GM08714 (cell line): ENCODE results near the gene ZNF532.

Experiments used
- H3K4me3 ChIP-seq: fragments of 200-500 bp; sonication (Bioruptor generic); 2 replicates; pipeline ENCODE4 v1.5.1; 2014; ENCODE audit warnings: mild to moderate bottlenecking, low read length, inconsistent platforms
- ZNF274 ChIP-seq: IDR thresholded peaks from 2 replicates; pipeline ENCODE4 v1.6.1; 2012; ENCODE audit warnings: mild to moderate bottlenecking, low read depth, low read length

The ZNF532 gene

GRCh38 chr18:58860747-58861231 is 3.9 kb upstream of the ZNF532 start:
- TF ChIP-seq ZNF274: no peak
- no peak overlapping the region for H3K4me3 ChIP-seq

- no peak for TF ChIP-seq ZNF274
- no peak overlapping the region for H3K4me3 ChIP-seq
Observed at GRCh38 chr18:58861353-58861752, 3.3 kb upstream of the ZNF532 start.

GRCh38 chr18:58861861-58862301 is 2.8 kb upstream of the ZNF532 start:
- TF ChIP-seq ZNF274: no peak
- no peak overlapping the region for H3K4me3 ChIP-seq

- TF ChIP-seq ZNF274: no peak
Observed at GRCh38 chr18:58862356-58862755, 2.3 kb upstream of the ZNF532 start.

GRCh38 chr18:58862851-58863538 is 1.7 kb upstream of the ZNF532 start:
- H3K4me3 ChIP-seq: peak overlapping the region; percentile 5; the same call in 1 of the 2 replicates

More at GRCh38 chr18:58862356-58862755, 2.3 kb upstream of the ZNF532 start:
- no peak overlapping the region for H3K4me3 ChIP-seq

GRCh38 chr18:58863539-58864145 is 1.0 kb upstream of the ZNF532 start:
- TF ChIP-seq ZNF274: no peak
- H3K4me3 ChIP-seq: peak overlapping the region; percentile 14; the same call in 1 of the 2 replicates

More at GRCh38 chr18:58862851-58863538, 1.7 kb upstream of the ZNF532 start:
- no peak for TF ChIP-seq ZNF274

DNA sequence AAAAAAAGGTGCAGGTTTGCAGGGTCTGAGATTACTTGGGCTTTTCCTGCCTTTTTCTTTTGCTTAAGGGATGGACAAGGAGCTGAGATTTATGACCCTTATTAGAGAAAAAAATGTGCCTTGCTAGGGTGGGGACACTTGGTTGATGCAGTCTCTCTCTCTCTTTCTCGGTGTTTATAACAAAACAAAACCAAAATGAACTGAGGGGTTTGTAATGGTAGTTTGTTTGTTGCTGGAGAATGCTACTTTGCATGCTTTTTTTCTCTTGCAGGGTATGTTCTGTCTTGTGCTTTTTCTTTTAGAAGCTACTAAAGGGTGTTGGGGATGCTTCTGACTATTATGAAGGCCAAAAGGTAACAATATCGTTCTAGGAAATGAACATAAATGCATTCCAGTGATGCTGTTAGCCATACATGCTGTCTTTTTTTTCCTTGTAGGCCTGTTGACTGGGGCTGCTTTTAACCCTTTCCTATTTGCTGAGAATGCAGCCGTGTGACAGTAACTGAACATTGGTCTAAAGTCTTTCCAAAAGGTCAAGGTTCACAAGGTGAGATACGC is 435 bp downstream of the ZNF532 start:
- no peak for TF ChIP-seq ZNF274
- H3K4me3 ChIP-seq: no peak overlapping the region

GRCh38 chr18:58865701-58866065 is 1.0 kb downstream of the ZNF532 start:
- H3K4me3 ChIP-seq: no peak overlapping the region

GRCh38 chr18:58866066-58866772 is 1.5 kb downstream of the ZNF532 start:
- no peak for TF ChIP-seq ZNF274
- H3K4me3 ChIP-seq: no peak overlapping the region

More at GRCh38 chr18:58865701-58866065, 1.0 kb downstream of the ZNF532 start:
- no peak for TF ChIP-seq ZNF274

- no peak overlapping the region for H3K4me3 ChIP-seq
- TF ChIP-seq ZNF274: no peak
Observed at GRCh38 chr18:58866773-58867150, 2.1 kb downstream of the ZNF532 start.

- TF ChIP-seq ZNF274: no peak
- H3K4me3 ChIP-seq: no peak overlapping the region
Observed at GRCh38 chr18:58867281-58867961, 2.7 kb downstream of the ZNF532 start.

- no peak overlapping the region for H3K4me3 ChIP-seq
- no peak for TF ChIP-seq ZNF274
Observed at GRCh38 chr18:58868440-58868839, 3.8 kb downstream of the ZNF532 start.

GRCh38 chr18:58870130-58870529 is 5.5 kb downstream of the ZNF532 start:
- no peak overlapping the region for H3K4me3 ChIP-seq

GRCh38 chr18:58870621-58871020 is 5.9 kb downstream of the ZNF532 start:
- H3K4me3 ChIP-seq: no peak overlapping the region
- no peak for TF ChIP-seq ZNF274

More at GRCh38 chr18:58870130-58870529, 5.5 kb downstream of the ZNF532 start:
- no peak for TF ChIP-seq ZNF274
